A172 (cell line): Measurements from ENCODE around the gene BMP15. TPM values are rescaled to one million over a fixed set of nuclear protein-coding genes. Genes with fewer than 3 reads are reported as not detected.

Source experiments
- DNase-seq: peaks from one replicate; pipeline ENCODE4 v3.0.0-alpha.2; 2015; ENCODE audit warnings: low spot score
- total RNA-seq: library from RNA; depleted of rRNA; stranded (reverse); fragments of >200 nt; shearing (Covaris generic); gene quantifications from 2 replicates; pipeline ENCODE4 v1.2.3, GENCODE V29; 2014; rRNA removed

Gene BMP15
- total RNA-seq, result not detected in 2 replicates

DNA sequence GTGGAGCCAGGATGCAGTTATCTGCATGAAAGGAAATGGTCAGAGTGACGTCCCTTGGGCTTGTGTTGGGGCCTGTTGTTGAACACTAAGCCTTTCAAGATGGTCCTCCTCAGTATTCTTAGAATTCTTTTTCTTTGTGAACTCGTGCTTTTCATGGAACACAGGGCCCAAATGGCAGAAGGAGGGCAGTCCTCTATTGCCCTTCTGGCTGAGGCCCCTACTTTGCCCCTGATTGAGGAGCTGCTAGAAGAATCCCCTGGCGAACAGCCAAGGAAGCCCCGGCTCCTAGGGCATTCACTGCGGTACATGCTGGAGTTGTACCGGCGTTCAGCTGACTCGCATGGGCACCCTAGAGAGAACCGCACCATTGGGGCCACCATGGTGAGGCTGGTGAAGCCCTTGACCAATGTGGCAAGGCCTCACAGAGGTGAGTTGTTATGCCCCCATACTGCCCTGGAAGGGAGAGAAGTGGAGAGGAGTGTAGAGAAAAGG lies at the start of gene BMP15:
TSS of gene BMP15 (plus strand) at position 51 of the 492 bp plus-strand sequence. CDS start at position 100, 49 bp downstream.
- DNase-seq, result no peak

DNA sequence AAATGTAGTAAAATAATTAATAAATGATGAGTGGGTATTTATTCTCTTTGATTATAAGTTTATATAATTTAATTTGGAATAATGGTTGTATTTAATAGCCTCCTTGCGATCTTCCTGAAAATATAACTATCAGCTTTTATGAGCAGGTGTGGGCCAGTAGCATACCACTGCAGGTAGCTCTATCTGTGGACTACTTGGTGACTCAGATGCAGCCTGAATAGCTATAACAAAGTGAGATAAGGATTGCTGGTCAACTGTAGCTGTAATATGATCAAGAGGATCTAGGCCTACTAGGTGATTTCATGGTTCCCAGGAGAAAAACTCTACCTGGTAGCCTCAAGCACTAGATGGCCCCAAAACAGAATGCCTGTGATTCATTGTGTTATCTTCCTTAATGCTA lies 47.1 kb upstream of the BMP15 start:
- DNase-seq, result no peak

DNA sequence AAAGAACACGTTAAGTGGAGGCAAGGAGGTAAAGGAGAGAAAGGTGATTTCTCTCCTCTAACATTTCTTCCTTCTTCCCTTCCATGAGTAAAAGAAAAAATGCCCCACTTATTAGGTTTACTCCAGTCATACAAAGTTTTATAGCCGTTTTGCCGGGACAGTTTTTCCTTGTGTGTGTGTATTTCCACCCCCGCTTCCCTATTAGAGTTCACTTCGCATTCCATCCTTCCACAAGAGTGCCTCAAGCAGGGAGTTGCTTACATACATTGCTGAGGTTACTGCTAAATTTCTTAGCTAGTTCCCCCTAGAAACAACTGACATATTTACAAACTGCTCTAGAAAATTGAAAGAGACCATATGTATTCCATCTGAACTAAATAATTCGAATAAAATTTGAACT lies 45.2 kb upstream of the BMP15 start:
- no peak for DNase-seq

DNA sequence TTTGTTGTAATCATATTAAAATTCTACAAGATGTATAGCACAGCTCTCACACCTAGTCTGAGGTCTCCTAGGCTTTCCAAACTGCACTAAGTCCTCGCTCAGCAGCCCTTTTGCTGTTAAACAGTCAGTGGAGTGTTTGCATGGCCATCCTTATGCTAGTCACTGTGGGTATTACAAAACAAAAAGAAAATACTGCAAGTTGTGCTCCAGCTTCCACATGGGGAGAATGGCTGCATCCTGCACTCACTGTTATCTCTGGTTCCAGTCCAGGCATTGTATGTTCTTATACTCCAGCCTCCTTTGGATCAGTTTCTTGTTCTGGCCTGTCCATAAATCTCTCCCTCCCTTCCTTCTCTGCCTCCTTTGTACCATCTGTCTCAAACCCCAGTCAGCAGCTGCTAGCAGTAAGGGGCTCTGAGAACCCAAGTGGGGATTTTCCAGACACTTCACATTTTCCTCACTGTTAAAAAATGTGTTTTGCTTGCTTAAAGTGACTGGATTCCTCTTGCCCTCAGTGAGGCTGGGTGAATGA lies 38.5 kb upstream of the BMP15 start:
- no peak for DNase-seq

DNA sequence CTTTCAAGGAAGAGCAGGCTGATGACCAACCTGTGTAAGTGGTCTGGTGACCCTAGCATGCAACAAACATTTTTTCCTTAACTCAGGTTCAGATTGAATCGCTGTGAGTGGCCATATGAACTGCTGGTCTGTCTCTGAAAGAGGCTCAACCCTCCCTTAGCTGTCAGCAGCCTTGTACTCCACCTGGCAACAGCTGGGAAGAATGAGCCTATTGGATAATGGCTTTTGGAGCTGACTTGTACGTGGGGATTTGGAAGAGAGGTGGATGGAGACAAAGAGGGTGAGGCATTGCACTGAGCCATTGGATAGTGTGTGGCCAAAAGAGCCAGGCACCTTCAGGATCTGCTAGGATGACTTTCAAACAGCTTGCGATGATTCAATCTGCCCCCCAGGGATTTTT lies 35.7 kb upstream of the BMP15 start:
- no peak for DNase-seq

DNA sequence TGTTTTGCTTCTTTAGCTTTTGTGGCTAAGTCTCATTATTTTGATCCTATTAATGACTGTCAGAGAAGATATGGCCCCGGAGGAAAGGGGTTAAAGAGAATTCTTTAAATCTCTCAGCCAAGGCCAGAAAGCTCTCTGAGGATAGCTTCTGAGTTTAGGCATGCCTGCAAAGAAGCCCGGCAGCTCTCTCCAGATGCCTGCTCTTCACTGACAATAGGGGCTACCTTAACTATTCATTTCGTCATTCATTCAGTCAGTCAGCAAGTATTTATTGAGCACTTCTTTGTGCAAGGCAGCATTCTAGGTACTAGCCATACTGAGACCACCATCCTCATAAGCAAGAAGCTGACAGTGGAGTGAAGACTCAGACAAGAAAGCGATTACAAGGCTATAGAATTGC lies 34.0 kb upstream of the BMP15 start:
- no peak for DNase-seq

DNA sequence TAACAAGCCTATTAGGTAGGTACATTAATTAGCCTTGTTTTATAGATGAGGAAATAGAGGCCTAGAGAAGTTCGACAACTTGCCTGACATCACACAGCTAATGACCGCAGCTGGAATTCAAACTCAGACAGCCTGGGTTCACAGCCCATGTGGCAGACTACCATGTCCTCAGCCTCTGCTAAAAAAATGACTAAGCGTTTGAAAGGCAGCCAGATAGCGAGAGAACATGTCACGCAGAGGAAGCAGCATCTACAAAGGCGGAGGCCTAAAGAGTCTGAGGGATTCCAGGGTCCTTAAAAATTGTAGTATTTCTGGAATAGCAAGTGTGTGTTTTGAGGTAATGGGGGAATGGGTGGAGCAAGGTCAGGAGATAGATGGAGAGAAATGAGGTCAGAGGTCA lies 33.2 kb upstream of the BMP15 start:
- no peak for DNase-seq

DNA sequence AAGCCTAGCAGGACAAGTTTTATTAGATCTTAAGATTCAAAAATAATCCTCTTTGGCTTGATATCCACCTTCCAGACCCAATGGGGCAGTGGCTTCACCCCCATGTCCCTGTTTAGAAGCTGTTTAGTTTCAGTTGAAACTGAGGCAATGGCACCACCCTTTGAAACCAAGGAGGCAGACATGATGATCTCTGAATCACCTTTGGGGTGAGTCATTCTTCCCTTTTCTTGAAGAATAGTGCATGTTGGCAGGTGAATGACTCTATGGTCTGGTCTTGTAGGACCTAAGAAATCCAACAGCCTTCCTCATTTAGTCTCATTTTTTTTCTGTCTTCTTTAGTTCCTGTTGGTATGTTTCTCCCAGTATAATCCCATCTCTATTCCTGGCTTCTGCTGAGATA lies 29.5 kb upstream of the BMP15 start:
- no peak for DNase-seq

DNA sequence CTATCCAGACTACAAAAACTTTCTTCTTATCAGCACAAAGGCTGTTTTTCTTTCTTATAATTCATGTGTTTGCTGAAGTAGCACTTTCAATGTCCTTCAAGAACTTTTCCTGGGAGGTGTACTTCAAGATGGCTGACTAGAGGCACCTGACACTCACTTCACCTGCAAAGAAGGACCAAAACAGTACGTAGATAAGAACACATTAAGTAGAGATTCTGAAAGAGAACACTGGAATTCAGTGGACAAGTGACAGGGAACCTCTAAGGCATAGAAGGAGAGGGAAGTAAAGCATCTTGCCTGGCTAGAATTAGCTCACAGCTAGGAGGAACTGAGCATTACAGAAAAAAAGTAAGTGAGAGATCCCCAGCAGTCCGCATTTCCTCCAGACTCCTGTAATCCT lies 21.7 kb upstream of the BMP15 start:
- no peak for DNase-seq

DNA sequence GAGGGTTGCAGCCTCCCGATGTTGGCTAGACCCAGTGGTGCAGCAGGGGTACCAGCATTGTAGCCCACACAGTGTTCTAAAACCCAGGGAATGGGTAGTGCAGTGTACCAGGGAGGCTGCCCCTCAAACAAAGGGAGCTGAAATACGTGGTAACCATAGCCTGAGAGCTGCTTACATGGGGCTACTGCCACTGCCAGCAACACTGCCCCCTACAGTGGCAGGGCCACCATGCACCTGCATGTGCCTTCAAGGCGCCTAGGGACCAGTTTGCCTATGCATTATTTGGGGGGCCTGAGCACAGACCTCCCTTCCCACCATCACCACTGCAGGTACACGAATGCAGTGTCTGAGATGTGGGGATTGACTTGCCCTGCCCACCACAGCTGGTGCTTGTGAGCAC lies 21.0 kb upstream of the BMP15 start:
- DNase-seq, result no peak

DNA sequence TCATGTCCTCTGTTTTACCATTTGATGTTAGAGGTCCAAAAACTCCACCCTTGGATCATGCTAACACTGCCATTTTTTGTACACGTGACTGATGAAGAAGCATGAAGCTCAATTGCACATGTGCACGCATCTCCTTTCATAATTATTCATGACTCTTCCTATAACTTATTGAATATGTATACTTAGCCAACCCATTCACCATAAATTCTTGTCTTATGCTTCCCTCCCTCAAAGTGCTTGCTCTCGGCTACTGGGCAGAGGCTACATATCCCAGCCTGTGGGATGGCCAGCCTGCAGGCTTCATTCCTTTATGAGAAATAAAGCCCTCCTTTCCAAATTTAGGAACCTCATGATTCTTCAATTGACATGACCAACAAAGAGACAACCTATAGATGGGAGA lies 17.5 kb upstream of the BMP15 start:
- DNase-seq, result no peak

DNA sequence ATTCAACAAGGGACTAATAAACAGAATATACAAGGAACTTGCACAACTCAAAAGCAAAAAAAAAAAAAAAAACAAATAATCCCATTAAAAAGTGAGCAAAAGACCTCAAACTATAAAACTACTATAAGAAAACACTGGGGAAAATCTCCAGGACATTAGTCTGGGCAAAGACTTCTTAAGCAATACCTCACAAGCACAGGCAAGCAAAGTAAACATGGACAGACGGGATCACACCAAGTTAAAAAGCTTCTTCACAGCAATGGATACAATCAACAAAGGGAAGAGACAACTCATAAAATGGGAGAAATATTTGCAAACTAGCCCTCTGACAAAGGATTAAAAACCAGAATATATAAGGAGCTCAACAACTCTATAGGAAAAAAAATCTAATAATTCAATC lies 17.1 kb upstream of the BMP15 start:
- no peak for DNase-seq

DNA sequence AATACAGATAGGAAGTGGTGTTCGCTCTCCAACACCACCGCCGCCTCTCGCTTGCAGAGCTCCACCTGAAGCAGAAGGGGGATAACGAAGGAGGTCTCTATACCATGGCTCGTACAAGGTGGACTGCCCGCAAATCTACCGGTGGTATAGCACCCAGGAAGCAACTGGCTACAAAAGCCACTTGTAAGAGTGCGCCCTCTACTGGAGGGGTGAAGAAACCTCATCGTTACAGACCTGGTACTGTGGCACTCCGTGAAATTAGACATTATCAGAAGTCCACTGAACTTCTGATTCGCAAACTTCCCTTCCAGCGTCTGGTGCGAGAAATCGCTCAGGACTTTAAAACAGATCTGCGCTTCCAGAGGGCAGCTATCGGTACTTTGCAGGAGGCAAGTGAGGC lies 5.2 kb upstream of the BMP15 start:
- DNase-seq, result no peak

DNA sequence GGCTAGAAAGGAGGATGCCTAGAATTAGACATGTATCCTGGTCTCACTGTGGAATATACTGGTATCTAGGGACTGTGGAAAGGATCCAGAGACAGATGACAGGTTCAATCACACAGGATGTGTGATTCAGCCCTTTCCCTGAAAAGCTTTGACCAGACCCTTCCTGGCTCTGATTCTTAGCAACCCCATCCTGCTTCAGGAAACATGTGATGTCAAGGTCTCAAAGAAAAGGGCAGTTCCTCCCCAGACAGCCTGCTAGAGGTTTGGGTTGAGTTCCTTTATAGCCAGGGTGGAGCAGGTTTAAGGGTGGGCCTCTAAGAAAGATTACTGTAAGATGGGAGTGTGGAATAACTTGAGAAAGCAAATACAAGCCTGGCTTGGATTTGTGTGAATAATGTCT lies 3.0 kb downstream of the BMP15 start:
- DNase-seq, result no peak

DNA sequence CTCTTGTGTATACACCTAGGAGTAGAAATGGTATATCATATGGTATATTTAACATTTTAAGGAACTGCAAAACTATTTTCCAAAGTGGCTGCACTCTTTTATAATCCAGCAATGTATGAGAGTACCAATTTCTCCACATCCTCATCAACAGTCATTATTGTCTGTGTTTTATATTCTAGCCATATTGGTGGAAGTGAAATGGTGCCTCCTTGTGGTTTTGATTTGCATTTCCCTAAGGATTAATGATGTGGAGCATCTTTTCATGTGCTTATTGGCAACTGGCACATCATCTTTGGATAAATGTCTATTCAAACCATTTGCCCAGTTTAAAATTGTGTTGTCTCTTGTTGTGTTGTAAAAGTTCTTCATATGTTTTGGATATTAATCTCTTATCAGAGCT lies 9.6 kb downstream of the BMP15 start:
- no peak for DNase-seq

DNA sequence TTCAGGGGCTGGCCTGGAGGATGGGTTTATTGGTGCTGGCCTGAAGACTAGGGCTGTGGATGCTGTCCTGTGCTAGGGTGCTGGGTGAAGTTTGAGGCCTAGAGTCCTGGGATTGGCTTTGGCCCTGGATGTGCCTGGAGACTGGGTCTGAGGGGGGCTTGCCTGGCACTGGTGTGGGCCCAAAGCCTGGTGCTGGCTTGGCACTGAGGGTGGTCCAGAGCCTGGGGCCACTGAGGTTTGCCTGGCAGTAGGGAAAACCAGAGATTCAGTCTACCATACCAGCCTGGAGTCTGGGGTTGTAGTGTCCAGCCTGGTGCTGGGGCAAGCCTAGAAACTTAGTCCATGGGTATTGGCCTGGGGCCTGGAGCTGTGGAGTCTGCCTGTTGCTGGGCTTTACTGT lies 16.6 kb downstream of the BMP15 start:
- DNase-seq, result no peak

DNA sequence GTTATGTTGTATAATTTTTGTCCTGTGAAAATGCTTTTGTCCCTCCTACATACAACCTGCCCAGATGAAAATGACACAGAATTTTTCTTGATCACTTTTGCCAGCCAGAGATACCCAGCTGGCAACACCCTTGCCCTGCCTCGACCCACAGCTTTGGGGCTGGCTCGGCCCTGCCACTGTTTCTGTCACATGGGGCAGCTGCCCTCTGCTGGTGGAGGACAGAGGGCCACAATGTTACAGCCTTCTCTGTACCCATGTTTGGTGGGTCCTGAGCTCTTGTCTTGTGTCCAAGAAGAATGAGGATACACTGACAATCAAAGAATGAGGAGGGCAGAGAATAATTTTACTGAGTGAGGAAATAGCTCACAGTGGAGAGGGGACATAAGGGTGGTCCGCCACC lies 31.1 kb downstream of the BMP15 start:
- no peak for DNase-seq

DNA sequence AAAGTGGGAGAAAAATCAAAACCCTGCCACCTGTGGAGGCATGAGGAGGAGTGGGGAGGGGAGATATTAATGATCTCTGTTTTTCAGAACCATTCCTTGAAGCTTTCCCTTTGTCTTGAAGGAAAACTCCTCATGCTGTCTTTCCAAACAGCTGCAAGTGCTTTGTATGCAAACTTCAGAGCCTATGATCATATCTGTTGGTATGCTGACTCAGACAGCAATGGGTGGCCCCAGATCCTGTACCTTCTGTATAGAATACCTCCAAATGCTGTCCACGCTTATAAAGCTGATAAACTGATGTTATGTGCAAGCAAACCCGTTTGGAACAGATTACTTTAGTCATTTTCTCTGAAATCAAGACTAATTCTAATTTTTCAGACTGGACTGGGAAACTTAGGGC lies 31.9 kb downstream of the BMP15 start:
- no peak for DNase-seq

DNA sequence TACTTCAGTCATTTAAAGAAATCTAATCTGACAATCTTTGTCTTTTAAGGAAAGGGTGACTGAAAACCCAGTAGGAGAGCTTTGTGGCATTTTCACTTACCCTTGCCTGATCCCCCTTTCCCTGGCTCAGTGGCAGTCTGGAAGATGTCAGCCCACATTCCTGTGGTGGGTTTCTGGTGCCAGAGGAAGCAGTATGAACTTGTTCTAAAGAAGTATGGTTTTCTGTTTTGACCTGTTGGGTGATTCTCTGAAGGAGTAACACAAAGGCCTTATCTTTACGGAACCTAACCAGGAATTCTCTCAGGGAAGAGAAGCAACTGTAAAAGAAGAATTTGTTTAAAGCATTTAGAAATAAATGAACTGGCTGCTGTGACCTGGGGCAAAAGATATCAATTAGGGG lies 41.9 kb downstream of the BMP15 start:
- no peak for DNase-seq

DNA sequence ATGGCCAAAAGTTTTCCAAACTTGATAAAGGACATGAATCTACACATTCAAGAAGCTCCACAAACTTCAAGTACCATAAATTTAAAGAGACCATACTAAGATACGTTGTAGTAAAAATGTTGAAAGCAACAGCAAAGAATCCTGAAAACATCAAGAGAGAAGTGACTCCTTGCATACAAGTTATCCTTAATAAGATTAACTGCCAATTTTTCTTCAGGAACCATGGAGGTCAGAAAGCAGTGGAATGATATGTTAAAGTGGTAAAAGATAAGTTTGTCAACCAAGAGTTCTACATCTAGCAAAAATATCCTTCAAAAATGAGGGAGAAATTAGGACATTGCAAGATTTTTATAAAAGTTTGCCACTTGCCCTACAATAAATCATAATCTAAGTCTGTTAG lies 43.3 kb downstream of the BMP15 start:
- DNase-seq, result no peak

DNA sequence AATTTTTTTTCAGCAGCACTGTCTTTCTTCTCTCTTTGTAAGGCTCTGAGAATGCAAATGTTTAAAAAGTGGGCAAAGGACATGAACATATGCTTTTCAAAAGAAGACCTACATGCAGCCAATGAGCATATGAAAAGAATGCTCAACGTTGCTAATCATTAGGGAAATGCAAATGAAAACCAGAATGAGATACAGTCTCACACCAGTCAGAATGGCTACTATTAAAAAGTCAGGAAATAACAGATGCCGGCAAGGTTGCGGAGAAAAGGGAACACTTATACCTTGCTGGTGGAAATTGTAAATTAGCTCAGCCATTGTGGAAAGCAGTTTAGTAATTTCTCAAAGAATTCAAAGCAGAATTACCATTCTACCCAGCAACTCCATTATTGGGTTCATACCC lies 51.6 kb downstream of the BMP15 start:
- DNase-seq, result no peak

DNA sequence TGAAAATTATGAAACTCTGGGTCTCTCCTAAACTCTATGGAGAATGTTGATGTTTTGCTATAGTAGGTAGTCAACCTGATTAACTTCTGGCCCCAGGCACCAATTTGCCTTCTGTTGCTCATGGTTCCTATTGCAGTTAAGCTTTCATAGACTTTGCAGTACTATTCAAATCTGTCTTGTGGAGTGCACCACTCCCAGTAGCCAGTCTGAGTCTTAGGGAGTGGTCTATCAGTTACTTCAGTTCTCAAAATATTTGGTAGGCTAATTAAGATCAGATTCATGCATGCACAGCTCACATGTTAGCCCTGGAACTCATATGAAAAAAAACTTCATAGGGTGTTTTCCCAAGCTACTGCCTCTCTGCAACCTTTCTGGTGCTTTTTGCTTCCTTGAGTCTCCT lies 53.3 kb downstream of the BMP15 start:
- no peak for DNase-seq
